HepG2 (cell line): ENCODE data around the gene MT1A. TPM values are rescaled to one million over a fixed set of nuclear protein-coding genes. Genes with fewer than 3 reads are reported as not detected.
A peak's percentile ranks its signal among the peaks of the same experiment; 100 is the strongest.

Experiments used
- CCAR2 ChIP-seq: fragments of 200-400 bp; formaldehyde crosslinking; optimal IDR thresholded peaks from 2 replicates; pipeline ENCODE3; 2018; ENCODE audit warnings: low read depth, mild to moderate bottlenecking, low read length, moderate library complexity
- GABPB1 ChIP-seq: IDR thresholded peaks from 2 replicates; pipeline ENCODE4 v1.6.1; 2016; ENCODE audit warnings: mild to moderate bottlenecking, missing genetic modification reagents, moderate library complexity, missing compliant biosample characterization
- HIVEP1 ChIP-seq: sonication (generic); formaldehyde crosslinking; IDR thresholded peaks from 2 replicates; pipeline ENCODE4 v1.4.0; 2020; ENCODE audit warnings: mild to moderate bottlenecking, missing genetic modification reagents
- KDM2A ChIP-seq: sonication (generic); formaldehyde crosslinking; IDR thresholded peaks from 2 replicates; pipeline ENCODE4 v1.4.0; 2020; ENCODE audit warnings: low read depth, missing genetic modification reagents, borderline replicate concordance
- NCOR1 ChIP-seq: fragments of 200-600 bp; sonication (generic); IDR thresholded peaks from 2 replicates; pipeline ENCODE4 v1.7.0; 2017; ENCODE audit warnings: antibody characterized with exemption, low read length, borderline replicate concordance
- PATZ1 ChIP-seq: sonication (generic); formaldehyde crosslinking; IDR thresholded peaks from 2 replicates; pipeline ENCODE4 v1.4.0; 2020; ENCODE audit warnings: missing genetic modification reagents
- RAD21 ChIP-seq: fragments of 450-650 bp; formaldehyde crosslinking; IDR thresholded peaks from 2 replicates; pipeline ENCODE4 v1.5.0; 2020; ENCODE audit warnings: mild to moderate bottlenecking
- RBM39 ChIP-seq: fragments of 200-400 bp; formaldehyde crosslinking; IDR thresholded peaks from one replicate; pipeline ENCODE4 v1.6.1; 2018; ENCODE audit warnings: antibody characterized with exemption, mild to moderate bottlenecking, low read depth, low read length; ENCODE audit not compliant: poor library complexity, severe bottlenecking
- REL ChIP-seq: sonication (generic); formaldehyde crosslinking; conservative IDR thresholded peaks from 2 replicates; pipeline ENCODE4 v1.8.0; 2022; ENCODE audit warnings: mild to moderate bottlenecking, missing genetic modification reagents, moderate library complexity
- SALL1 ChIP-seq: sonication (generic); formaldehyde crosslinking; IDR thresholded peaks from 2 replicates; pipeline ENCODE4 v1.8.0; 2022; ENCODE audit warnings: mild to moderate bottlenecking, missing genetic modification reagents
- SP4 ChIP-seq: sonication (generic); formaldehyde crosslinking; IDR thresholded peaks from 2 replicates; pipeline ENCODE4 v1.8.1; 2023; ENCODE audit warnings: mild to moderate bottlenecking, missing genetic modification reagents
- ZBTB42 ChIP-seq: sonication (generic); formaldehyde crosslinking; IDR thresholded peaks from 2 replicates; pipeline ENCODE4 v1.5.0; 2020; ENCODE audit warnings: mild to moderate bottlenecking, missing genetic modification reagents
- ZFY ChIP-seq: sonication (generic); formaldehyde crosslinking; IDR thresholded peaks from 2 replicates; pipeline ENCODE4 v1.4.0; 2020; ENCODE audit warnings: missing genetic modification reagents
- ZKSCAN8 ChIP-seq: IDR thresholded peaks from 2 replicates; pipeline ENCODE4 v1.6.1; 2016; ENCODE audit warnings: borderline replicate concordance, missing genetic modification reagents, missing compliant biosample characterization
- ZNF292 ChIP-seq: sonication (generic); formaldehyde crosslinking; IDR thresholded peaks from 2 replicates; pipeline ENCODE4 v1.8.1; 2022; ENCODE audit warnings: mild to moderate bottlenecking, low read depth, missing genetic modification reagents, borderline replicate concordance
- ZNF350 ChIP-seq: sonication (generic); formaldehyde crosslinking; IDR thresholded peaks from 2 replicates; pipeline ENCODE4 v1.4.0; 2020; ENCODE audit warnings: mild to moderate bottlenecking, low read depth, missing genetic modification reagents, borderline replicate concordance
- ZNF766 ChIP-seq: sonication (generic); formaldehyde crosslinking; IDR thresholded peaks from 2 replicates; pipeline ENCODE4 v1.5.0; 2020; ENCODE audit warnings: missing genetic modification reagents, borderline replicate concordance
- ZNF792 ChIP-seq: IDR thresholded peaks from 2 replicates; pipeline ENCODE4 v1.6.1; 2016
- polyA plus RNA-seq, 8 experiments: library from polyadenylated mRNA; depleted of rRNA in 3 of 8; stranded (reverse) in 7 of 8; unstranded in 1 of 8; fragments of >200 nt; fragmentation: Illumina TruSeq in 4 of 8; extraction: Trizol in 4 of 8; gene quantifications; 2 replicates each; pipeline versions ENCODE4 v1.2.1 to v1.2.3, GENCODE V29; 2011 to 2016; ENCODE audit warnings: low read depth in 4 of 8, missing spikeins in 1 of 8, mixed read lengths in 1 of 8; ENCODE audit not compliant: insufficient read depth in 1 of 8
- total RNA-seq, 5 experiments: library from RNA; depleted of rRNA; stranded (reverse); fragments of >200 nt; fragmentation: Illumina TruSeq; extraction: Trizol; gene quantifications; 2 replicates each; pipeline ENCODE4 v1.2.3, GENCODE V29; 2016; ENCODE audit warnings: low read depth in 1 of 5
- TF ChIP-seq, protein P1 (sequence below): sonication (generic); formaldehyde crosslinking; IDR thresholded peaks from 2 replicates; pipeline ENCODE4 v1.4.0; 2020; ENCODE audit warnings: missing genetic modification reagents
- TF ChIP-seq, protein P2 (sequence below): sonication (generic); formaldehyde crosslinking; conservative IDR thresholded peaks from 2 replicates; pipeline ENCODE4 v1.8.0; 2022; ENCODE audit warnings: mild to moderate bottlenecking, moderate library complexity, missing genetic modification reagents
- TF ChIP-seq, protein P3 (sequence below): IDR thresholded peaks from 2 replicates; pipeline ENCODE4 v1.6.1; 2012; ENCODE audit warnings: inconsistent platforms

MT1A gene
- total and polyA plus RNA-seq, 2 of the 13 experiments (the other 11 are each of a cell fraction or from before 2014, with no cell fraction given): 8.3 to 10.4 TPM

DNA sequence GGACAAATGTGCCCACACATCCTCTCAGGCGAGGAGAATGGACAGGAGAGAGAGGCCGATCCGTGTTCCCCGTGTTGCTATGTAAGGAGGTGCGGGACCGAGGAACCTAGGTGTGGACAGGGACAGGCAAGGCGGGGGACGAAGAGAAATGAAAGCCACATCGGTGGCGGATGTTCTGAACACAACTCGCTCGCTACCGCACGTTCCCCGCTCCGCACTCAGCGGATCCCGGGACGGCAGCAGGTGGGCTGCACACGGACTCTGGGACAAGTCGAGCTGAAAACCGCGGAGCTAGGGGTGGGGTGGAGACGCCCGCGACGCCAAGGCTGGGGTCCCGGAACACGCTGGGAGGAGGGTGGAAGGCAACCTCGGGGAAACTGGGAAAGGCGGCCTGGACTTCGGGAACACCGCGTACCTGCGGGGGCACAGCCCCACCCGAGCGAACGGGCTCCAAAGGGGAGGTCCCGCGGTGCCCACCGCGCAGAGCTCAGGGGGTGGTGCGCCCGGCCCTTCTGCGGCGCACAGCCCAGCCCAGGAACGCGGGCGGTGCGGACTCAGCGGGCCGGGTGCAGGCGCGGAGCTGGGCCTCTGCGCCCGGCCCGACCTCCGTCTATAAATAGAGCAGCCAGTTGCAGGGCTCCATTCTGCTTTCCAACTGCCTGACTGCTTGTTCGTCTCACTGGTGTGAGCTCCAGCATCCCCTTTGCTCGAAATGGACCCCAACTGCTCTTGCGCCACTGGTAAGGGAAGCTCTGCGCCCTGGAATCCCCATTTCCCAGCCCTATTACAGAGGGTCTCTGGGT, 13.1 kb upstream of the MT1A start, which contains the start of gene MT1E (continued):
- TF ChIP-seq HIVEP1: 0 out of 2 replicates have a peak, but pooled peaks have one; percentile 41
- peak; percentile 26; the same call in 1 of the 2 replicates for TF ChIP-seq REL (CRISPR knock-in tag)
- TF ChIP-seq, protein P1, sequence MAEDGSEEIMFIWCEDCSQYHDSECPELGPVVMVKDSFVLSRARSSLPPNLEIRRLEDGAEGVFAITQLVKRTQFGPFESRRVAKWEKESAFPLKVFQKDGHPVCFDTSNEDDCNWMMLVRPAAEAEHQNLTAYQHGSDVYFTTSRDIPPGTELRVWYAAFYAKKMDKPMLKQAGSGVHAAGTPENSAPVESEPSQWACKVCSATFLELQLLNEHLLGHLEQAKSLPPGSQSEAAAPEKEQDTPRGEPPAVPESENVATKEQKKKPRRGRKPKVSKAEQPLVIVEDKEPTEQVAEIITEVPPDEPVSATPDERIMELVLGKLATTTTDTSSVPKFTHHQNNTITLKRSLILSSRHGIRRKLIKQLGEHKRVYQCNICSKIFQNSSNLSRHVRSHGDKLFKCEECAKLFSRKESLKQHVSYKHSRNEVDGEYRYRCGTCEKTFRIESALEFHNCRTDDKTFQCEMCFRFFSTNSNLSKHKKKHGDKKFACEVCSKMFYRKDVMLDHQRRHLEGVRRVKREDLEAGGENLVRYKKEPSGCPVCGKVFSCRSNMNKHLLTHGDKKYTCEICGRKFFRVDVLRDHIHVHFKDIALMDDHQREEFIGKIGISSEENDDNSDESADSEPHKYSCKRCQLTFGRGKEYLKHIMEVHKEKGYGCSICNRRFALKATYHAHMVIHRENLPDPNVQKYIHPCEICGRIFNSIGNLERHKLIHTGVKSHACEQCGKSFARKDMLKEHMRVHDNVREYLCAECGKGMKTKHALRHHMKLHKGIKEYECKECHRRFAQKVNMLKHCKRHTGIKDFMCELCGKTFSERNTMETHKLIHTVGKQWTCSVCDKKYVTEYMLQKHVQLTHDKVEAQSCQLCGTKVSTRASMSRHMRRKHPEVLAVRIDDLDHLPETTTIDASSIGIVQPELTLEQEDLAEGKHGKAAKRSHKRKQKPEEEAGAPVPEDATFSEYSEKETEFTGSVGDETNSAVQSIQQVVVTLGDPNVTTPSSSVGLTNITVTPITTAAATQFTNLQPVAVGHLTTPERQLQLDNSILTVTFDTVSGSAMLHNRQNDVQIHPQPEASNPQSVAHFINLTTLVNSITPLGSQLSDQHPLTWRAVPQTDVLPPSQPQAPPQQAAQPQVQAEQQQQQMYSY: peak; percentile 91
- peak; percentile 35; the same call in 1 of the 2 replicates for TF ChIP-seq ZKSCAN8
- peak; percentile 54; the same call in 1 of the 2 replicates for TF ChIP-seq SP4
- peak; percentile 60 for TF ChIP-seq GABPB1 (CRISPR knock-in tag)
- TF ChIP-seq KDM2A (CRISPR knock-in tag): peak; percentile 86; the same call in 1 of the 2 replicates
- TF ChIP-seq ZNF292 (CRISPR knock-in tag): peak; percentile 47; the same call in 1 of the 2 replicates
- peak; percentile 64; the same call in 1 of the 2 replicates for TF ChIP-seq PATZ1 (CRISPR knock-in tag)
- peak; percentile 72 for TF ChIP-seq ZFY
- no peak for TF ChIP-seq NCOR1
- TF ChIP-seq CCAR2: no peak
- TF ChIP-seq, protein P2, sequence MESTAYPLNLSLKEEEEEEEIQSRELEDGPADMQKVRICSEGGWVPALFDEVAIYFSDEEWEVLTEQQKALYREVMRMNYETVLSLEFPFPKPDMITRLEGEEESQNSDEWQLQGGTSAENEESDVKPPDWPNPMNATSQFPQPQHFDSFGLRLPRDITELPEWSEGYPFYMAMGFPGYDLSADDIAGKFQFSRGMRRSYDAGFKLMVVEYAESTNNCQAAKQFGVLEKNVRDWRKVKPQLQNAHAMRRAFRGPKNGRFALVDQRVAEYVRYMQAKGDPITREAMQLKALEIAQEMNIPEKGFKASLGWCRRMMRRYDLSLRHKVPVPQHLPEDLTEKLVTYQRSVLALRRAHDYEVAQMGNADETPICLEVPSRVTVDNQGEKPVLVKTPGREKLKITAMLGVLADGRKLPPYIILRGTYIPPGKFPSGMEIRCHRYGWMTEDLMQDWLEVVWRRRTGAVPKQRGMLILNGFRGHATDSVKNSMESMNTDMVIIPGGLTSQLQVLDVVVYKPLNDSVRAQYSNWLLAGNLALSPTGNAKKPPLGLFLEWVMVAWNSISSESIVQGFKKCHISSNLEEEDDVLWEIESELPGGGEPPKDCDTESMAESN: peak; percentile 68
- no peak for TF ChIP-seq ZBTB42 (CRISPR knock-in tag)
- TF ChIP-seq, protein P3, sequence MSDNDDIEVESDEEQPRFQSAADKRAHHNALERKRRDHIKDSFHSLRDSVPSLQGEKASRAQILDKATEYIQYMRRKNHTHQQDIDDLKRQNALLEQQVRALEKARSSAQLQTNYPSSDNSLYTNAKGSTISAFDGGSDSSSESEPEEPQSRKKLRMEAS: peak; percentile 43; the same call in 1 of the 2 replicates
- no peak for TF ChIP-seq RBM39
- TF ChIP-seq ZNF792 (CRISPR knock-in tag): peak; percentile 65
- no peak; the same call in 1 of the 2 replicates for TF ChIP-seq ZNF766
- TF ChIP-seq RAD21 (CRISPR knock-in tag): peak; percentile 52; the same call in 1 of the 2 replicates
- TF ChIP-seq ZNF350 (CRISPR knock-in tag): no peak
- TF ChIP-seq SALL1 (CRISPR knock-in tag): 0 out of 2 replicates have a peak, but pooled peaks have one; percentile 12
